SK-N-SH treated with all-trans-retinoic acid at 6 μM for 48 hours (cell line): Measurements from ENCODE around the gene LAIR1.

Source experiments
- ATAC-seq: fragments of 200-7000 bp; cut with Tn5 transposase; 3 replicates; pipeline ENCODE4 v1.9.1; 2020; ENCODE audit warnings: mild to moderate bottlenecking, moderate library complexity
- ARNTL ChIP-seq: fragments of 450-650 bp; formaldehyde crosslinking; IDR thresholded peaks from 2 replicates; pipeline ENCODE4 v1.5.0; 2020; ENCODE audit warnings: low read depth, mild to moderate bottlenecking, moderate library complexity, borderline replicate concordance
- BACH2 ChIP-seq: fragments of 250-450 bp; sonication (Bioruptor Pico); IDR thresholded peaks from 2 replicates; pipeline ENCODE4 v1.9.0; 2021; ENCODE audit warnings: mild to moderate bottlenecking, borderline replicate concordance
- CREB5 ChIP-seq: fragments of 250-450 bp; sonication (Bioruptor Pico); IDR thresholded peaks from 2 replicates; pipeline ENCODE4 v1.5.1; 2020; ENCODE audit warnings: low read depth, mild to moderate bottlenecking, moderate library complexity
- CSDC2 ChIP-seq: fragments of 250-450 bp; sonication (Bioruptor Pico); IDR thresholded peaks from 2 replicates; pipeline ENCODE4 v1.5.0; 2020; ENCODE audit warnings: mild to moderate bottlenecking, moderate library complexity
- CSRNP3 ChIP-seq: fragments of 250-450 bp; sonication (Bioruptor Pico); IDR thresholded peaks from 2 replicates; pipeline ENCODE4 v1.5.1; 2021; ENCODE audit warnings: mild to moderate bottlenecking, moderate library complexity
- ESRRG ChIP-seq: fragments of 250-450 bp; sonication (Bioruptor Pico); IDR thresholded peaks from 2 replicates; pipeline ENCODE4 v1.6.1; 2021; ENCODE audit warnings: mild to moderate bottlenecking
- GLIS3 ChIP-seq: fragments of 250-450 bp; sonication (Bioruptor Pico); IDR thresholded peaks from 2 replicates; pipeline ENCODE4 v1.5.0; 2020; ENCODE audit warnings: mild to moderate bottlenecking, moderate library complexity
- ISL1 ChIP-seq: fragments of 250-450 bp; sonication (Bioruptor Pico); IDR thresholded peaks from 2 replicates; pipeline ENCODE4 v2.1.2; 2022; ENCODE audit warnings: mild to moderate bottlenecking, moderate library complexity
- OSR1 ChIP-seq: fragments of 250-450 bp; sonication (Bioruptor Pico); IDR thresholded peaks from 2 replicates; pipeline ENCODE4 v1.8.0; 2022; ENCODE audit warnings: moderate library complexity, mild to moderate bottlenecking, inconsistent platforms
- PPARA ChIP-seq: fragments of 250-450 bp; sonication (Bioruptor Pico); IDR thresholded peaks from 2 replicates; pipeline ENCODE4 v1.5.0; 2020; ENCODE audit warnings: mild to moderate bottlenecking, borderline replicate concordance
- RARB ChIP-seq: fragments of 250-450 bp; sonication (Bioruptor Pico); IDR thresholded peaks from 2 replicates; pipeline ENCODE4 v1.8.0; 2021; ENCODE audit warnings: mild to moderate bottlenecking, moderate library complexity
- SNAI2 ChIP-seq: fragments of 250-450 bp; sonication (Bioruptor Pico); IDR thresholded peaks from 2 replicates; pipeline ENCODE4 v1.5.0; 2020; ENCODE audit warnings: mild to moderate bottlenecking, moderate library complexity
- TCF4 ChIP-seq: fragments of 250-450 bp; sonication (Bioruptor Pico); IDR thresholded peaks from 2 replicates; pipeline ENCODE4 v1.8.0; 2021; ENCODE audit warnings: mild to moderate bottlenecking, moderate library complexity, borderline replicate concordance
- TOX ChIP-seq: fragments of 250-450 bp; sonication (Bioruptor Pico); IDR thresholded peaks from 2 replicates; pipeline ENCODE4 v1.8.0; 2021; ENCODE audit warnings: mild to moderate bottlenecking, moderate library complexity, borderline replicate concordance
- TSHZ2 ChIP-seq: fragments of 250-450 bp; sonication (Bioruptor Pico); IDR thresholded peaks from 2 replicates; pipeline ENCODE4 v1.5.0; 2020; ENCODE audit warnings: mild to moderate bottlenecking, moderate library complexity
- ZC3H10 ChIP-seq: fragments of 250-450 bp; sonication (Bioruptor Pico); IDR thresholded peaks from 2 replicates; pipeline ENCODE4 v1.5.1; 2021; ENCODE audit warnings: mild to moderate bottlenecking, moderate library complexity
- ZFP3 ChIP-seq: fragments of 250-450 bp; sonication (Bioruptor Pico); IDR thresholded peaks from 2 replicates; pipeline ENCODE4 v1.5.0; 2020; ENCODE audit warnings: mild to moderate bottlenecking, moderate library complexity
- ZFP30 ChIP-seq: fragments of 450-650 bp; formaldehyde crosslinking; IDR thresholded peaks from 2 replicates; pipeline ENCODE4 v1.5.0; 2022; ENCODE audit warnings: mild to moderate bottlenecking, moderate library complexity
- ZNF565 ChIP-seq: fragments of 450-650 bp; formaldehyde crosslinking; conservative IDR thresholded peaks from 2 replicates; pipeline ENCODE4 v1.5.0; 2020; ENCODE audit warnings: low read depth, mild to moderate bottlenecking, moderate library complexity
- ZNF70 ChIP-seq: fragments of 450-650 bp; formaldehyde crosslinking; IDR thresholded peaks from 2 replicates; pipeline ENCODE4 v1.5.0; 2020; ENCODE audit warnings: mild to moderate bottlenecking, moderate library complexity
- ZNF8 ChIP-seq: fragments of 450-650 bp; formaldehyde crosslinking; IDR thresholded peaks from 2 replicates; pipeline ENCODE4 v1.5.0; 2020; ENCODE audit warnings: mild to moderate bottlenecking, moderate library complexity
- TF ChIP-seq, protein P1 (sequence below): fragments of 250-450 bp; sonication (Bioruptor Pico); IDR thresholded peaks from 2 replicates; pipeline ENCODE4 v1.8.0; 2020; ENCODE audit warnings: mild to moderate bottlenecking, moderate library complexity, borderline replicate concordance
- TF ChIP-seq, protein P2 (sequence below): fragments of 250-450 bp; sonication (Bioruptor Pico); IDR thresholded peaks from 2 replicates; pipeline ENCODE4 v1.8.0; 2021; ENCODE audit warnings: low read depth, mild to moderate bottlenecking, moderate library complexity, borderline replicate concordance

LAIR1 gene

GRCh38 chr19:54310543-54310942, 54.2 kb downstream of the LAIR1 start (continued):
- TF ChIP-seq, protein P1, sequence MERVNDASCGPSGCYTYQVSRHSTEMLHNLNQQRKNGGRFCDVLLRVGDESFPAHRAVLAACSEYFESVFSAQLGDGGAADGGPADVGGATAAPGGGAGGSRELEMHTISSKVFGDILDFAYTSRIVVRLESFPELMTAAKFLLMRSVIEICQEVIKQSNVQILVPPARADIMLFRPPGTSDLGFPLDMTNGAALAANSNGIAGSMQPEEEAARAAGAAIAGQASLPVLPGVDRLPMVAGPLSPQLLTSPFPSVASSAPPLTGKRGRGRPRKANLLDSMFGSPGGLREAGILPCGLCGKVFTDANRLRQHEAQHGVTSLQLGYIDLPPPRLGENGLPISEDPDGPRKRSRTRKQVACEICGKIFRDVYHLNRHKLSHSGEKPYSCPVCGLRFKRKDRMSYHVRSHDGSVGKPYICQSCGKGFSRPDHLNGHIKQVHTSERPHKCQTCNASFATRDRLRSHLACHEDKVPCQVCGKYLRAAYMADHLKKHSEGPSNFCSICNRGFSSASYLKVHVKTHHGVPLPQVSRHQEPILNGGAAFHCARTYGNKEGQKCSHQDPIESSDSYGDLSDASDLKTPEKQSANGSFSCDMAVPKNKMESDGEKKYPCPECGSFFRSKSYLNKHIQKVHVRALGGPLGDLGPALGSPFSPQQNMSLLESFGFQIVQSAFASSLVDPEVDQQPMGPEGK (CRISPR knock-in tag), result no peak
- TF ChIP-seq GLIS3 (no peak), ZNF8 (CRISPR knock-in tag) (no peak), TCF4 (CRISPR knock-in tag) (no peak), RARB (CRISPR knock-in tag) (no peak)
- TF ChIP-seq, protein P2, sequence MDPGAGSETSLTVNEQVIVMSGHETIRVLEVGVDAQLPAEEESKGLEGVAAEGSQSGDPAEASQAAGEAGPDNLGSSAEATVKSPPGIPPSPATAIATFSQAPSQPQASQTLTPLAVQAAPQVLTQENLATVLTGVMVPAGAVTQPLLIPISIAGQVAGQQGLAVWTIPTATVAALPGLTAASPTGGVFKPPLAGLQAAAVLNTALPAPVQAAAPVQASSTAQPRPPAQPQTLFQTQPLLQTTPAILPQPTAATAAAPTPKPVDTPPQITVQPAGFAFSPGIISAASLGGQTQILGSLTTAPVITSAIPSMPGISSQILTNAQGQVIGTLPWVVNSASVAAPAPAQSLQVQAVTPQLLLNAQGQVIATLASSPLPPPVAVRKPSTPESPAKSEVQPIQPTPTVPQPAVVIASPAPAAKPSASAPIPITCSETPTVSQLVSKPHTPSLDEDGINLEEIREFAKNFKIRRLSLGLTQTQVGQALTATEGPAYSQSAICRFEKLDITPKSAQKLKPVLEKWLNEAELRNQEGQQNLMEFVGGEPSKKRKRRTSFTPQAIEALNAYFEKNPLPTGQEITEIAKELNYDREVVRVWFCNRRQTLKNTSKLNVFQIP (CRISPR knock-in tag), result no peak
- TF ChIP-seq, all 23 proteins: peak for 0

- TF ChIP-seq ZNF565 (CRISPR knock-in tag) (no peak), ZNF70 (no peak), PPARA (CRISPR knock-in tag) (no peak), ZFP3 (CRISPR knock-in tag) (no peak), SNAI2 (CRISPR knock-in tag) (no peak), TSHZ2 (CRISPR knock-in tag) (no peak), GLIS3 (no peak)
- TF ChIP-seq, protein P1 (CRISPR knock-in tag), result no peak
- ATAC-seq, result no peak
These were observed 54.9 kb downstream of the LAIR1 start for GRCh38 chr19:54309811-54310210.

- TF ChIP-seq ZFP3 (CRISPR knock-in tag) (no peak), ZC3H10 (CRISPR knock-in tag) (no peak), CREB5 (CRISPR knock-in tag) (no peak), OSR1 (no peak), ZFP30 (CRISPR knock-in tag) (no peak), ISL1 (no peak), CSDC2 (CRISPR knock-in tag) (no peak), CSRNP3 (CRISPR knock-in tag) (no peak), ARNTL (CRISPR knock-in tag) (no peak), ESRRG (CRISPR knock-in tag) (no peak), BACH2 (CRISPR knock-in tag) (no peak), TOX (CRISPR knock-in tag) (no peak), PPARA (CRISPR knock-in tag) (no peak), TCF4 (CRISPR knock-in tag) (no peak), RARB (CRISPR knock-in tag) (no peak)
- TF ChIP-seq, protein P2 (CRISPR knock-in tag), result no peak
- no peak for ATAC-seq
These were observed 57.2 kb downstream of the LAIR1 start for GRCh38 chr19:54307389-54308020.
